Stimulated activated CD8-positive, alpha-beta memory T cell treated with anti-CD3 and anti-CD28 coated beads, Interleukin-7, amount 100 ng/mL, for 24 hours (primary cell): ENCODE results near the gene ATP8B2.
"Not testable (repeated sequence)": the region's sequence is repeated elsewhere in the genome, so short reads cannot be mapped to it uniquely, and the experiment has no call there.

Experiments
- DNase-seq: peaks from one replicate; pipeline ENCODE4 v3.0.0-alpha.2; 2020; ENCODE audit warnings: low read depth

Gene ATP8B2

GRCh38 chr1:154324669-154325582 is at the start of gene ATP8B2:
TSS of gene ATP8B2 (plus strand) at chr1:154325525. CDS start at chr1:154328142, 2,617 bp downstream.
- DNase-seq: peak; percentile 61

- DNase-seq: no peak
Measured at GRCh38 chr1:154276797-154277196, 48.5 kb upstream of the ATP8B2 start.

DNA sequence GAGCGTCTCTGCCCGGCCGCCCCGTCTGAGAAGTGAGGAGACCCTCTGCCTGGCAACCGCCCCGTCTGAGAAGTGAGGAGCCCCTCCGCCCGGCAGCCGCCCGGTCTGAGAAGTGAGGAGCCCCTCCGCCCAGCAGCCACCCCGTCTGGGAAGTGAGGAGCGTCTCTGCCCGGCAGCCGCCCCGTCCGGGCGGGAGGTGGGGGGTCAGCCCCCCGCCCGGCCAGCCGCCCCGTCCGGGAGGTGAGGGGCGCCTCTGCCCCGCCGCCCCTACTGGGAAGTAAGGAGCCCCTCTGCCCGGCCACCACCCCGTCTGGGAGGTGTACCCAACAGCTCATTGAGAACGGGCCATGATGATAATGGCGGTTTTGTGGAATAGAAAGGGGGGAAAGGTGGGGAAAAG is 37.7 kb upstream of the ATP8B2 start:
- not testable (repeated sequence) for DNase-seq

DNA sequence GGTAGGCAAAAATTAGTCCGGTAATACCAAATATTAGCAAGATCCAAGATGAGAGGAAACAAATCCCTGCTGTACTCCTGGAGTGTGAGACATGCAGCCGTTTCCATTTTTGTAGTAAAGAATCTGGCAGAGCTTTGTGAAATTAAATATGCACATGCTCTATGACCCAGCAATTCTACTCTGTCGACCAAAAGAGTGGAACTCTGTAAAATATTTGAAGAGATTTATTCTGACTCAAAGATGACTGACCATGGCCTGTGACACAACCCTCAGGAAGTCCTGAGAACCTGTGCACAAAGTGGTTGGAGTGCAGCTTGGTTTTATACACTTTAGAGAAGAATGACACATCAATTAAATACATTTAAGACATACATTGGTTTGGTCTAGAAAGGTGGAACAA is 36.7 kb upstream of the ATP8B2 start:
- no peak for DNase-seq

- no peak for DNase-seq
Measured at GRCh38 chr1:154290921-154291320, 34.4 kb upstream of the ATP8B2 start.

GRCh38 chr1:154295408-154296235 is 29.7 kb upstream of the ATP8B2 start:
- no peak for DNase-seq

- DNase-seq: no peak
Measured at GRCh38 chr1:154301582-154301981, 23.7 kb upstream of the ATP8B2 start.

GRCh38 chr1:154304664-154305337 is 20.5 kb upstream of the ATP8B2 start:
- no peak for DNase-seq

GRCh38 chr1:154306151-154306550 is 19.2 kb upstream of the ATP8B2 start:
- no peak for DNase-seq

DNA sequence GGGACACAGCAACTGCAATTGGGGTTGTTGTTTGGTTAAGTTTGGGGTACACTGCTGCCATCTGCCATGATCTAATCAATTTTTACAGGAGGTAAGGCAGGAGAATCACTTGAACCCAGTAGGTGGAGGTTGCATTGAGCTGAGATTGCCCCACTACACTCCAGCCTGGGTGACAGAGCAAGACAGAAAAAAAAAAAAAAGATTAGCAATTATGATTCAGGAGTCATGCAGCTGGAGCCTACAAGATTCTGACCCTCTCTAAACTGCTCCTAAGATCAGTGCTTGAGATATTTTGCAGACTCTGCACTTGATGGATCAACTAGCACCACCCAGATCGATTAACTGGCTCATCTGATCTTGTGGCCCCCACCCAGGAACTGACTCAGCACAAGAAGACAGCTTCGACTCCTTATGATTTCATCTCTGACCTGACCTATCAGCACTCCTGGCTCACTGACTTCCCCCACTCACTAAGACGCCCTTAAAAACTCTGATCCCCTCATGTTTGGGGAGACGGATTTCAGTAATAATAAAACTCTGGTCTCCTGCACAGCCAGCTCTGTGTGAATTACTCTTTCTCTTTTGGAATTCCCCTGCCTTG is 17.6 kb upstream of the ATP8B2 start:
- DNase-seq: not testable (repeated sequence)

DNA sequence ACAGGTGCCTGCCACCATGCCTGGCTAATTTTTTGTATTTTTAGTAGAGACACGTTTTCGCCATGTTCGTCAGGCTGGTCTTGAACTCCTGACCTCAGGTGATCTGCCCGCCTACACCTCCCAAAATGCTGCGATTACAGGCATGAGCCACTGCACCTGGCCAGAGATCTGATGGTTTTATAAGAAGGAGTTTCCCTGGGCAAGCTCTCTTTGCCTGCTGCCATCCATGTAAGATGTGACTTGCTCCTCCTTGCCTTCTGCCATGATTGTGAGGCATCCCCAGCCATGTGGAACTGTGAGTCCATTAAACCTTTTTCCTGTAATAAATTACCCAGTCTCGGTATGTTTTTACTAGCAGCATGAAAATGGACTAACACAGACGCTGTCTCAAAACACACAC is 16.2 kb upstream of the ATP8B2 start:
- not testable (repeated sequence) for DNase-seq

DNA sequence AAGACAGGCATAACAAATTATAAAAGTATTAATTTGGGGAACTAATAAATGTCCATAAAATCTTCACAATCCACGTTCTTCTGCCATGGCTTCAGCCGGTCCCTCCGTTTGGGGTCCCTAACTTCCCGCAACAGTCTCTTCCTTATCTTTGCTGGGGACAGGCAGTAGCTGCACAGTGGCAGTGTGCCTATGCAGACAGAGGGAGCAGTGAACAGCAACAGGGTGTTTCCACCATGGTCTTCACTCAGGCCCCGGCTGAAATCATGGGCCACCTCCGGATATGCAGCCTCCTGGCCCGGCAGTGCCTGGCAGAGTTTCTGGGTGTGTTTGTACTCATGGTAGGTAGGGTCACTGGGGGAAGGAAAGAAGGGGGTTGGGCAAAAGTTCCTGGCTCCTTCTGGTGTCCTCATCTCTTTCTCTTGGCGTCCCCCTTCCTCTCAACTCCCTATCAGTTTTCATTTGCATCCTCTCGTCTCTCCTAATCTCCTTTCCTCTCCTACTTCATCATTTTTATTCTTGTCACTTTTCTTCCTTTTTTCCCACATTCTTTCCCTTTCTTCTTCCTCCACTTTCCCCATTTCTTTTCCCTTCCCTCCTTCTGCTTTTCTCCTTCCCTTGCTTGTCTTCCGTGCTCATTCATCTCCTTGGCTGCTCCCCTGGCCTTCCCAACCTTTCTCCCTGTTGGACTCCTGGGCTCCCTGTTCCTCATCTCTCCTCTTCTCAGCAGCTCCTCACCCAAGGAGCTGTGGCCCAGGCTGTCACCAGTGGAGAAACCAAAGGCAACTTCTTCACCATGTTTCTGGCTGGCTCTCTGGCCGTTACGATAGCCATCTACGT is 12.9 kb upstream of the ATP8B2 start:
- not testable (repeated sequence) for DNase-seq

DNA sequence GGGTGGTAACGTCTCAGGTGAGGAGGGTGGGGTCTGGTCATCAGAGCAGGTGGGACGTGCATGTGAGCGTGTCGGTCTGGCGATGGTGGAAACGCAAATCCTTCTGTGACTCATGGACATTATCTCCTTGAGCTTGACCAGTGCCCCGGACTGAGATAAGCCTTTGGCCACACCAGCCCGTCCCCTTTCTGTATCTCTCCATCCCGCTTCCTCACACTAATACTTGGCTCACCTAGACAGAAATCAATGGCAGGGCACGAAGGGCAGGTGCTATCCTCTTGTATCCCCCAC is 12.3 kb upstream of the ATP8B2 start:
- no peak for DNase-seq

GRCh38 chr1:154314226-154314625 is 11.1 kb upstream of the ATP8B2 start:
- DNase-seq: not testable (repeated sequence)

DNA sequence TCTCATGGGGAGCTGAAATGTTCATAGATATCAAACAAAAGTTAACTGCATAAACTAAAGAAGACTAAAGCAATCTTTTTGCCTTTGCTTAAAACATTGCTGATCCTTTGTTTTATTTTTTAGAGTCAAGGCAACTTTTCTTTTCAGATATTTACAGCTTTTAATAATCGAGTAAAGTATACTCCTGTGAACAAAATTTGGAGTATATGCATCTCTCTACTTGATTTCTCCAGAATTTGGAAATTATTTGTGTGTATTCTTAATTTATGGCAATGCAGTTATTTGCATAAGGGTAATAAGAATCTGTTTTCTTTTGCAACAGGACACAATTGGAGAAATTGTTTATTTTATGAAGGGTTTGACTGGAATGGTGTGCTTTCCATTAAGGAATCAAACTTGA is 8.6 kb upstream of the ATP8B2 start:
- DNase-seq: no peak

DNA sequence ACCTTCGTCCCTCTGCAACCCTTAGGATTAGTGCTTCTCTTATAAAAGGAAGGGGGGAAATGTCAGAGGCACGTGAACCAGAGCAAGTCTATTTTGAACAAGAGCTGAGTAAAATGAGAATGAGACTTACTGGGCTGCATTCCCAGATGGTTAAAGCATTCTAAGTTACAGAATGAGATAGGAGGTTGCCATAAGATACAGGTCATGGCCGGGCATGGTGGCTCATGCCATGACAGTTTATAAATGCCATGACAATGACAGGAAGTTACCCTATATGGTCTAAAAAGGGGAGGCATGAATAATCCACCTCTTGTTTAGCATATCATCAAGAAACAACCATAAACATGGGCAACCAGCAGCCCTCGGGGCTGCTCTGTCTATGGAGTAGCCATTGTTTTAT is 6.9 kb upstream of the ATP8B2 start:
- no peak for DNase-seq

GRCh38 chr1:154320882-154321608 is 4.3 kb upstream of the ATP8B2 start, which contains the start of gene AQP10:
TSS of gene AQP10 (plus strand) at chr1:154321093. CDS start at chr1:154321156, 63 bp downstream.
- no peak for DNase-seq

DNA sequence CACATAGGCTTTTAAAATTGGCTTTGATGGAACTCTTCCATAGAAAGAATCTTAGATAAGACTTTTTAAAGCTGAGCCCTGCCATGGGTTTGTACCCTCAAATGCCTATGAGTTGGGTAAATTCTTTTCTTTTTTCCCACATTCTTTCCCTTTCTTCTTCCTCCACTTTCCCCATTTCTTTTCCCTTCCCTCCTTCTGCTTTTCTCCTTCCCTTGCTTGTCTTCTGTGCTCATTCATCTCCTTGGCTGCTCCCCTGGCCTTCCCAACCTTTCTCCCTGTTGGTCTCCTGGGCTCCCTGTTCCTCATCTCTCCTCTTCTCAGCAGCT is 3.8 kb upstream of the ATP8B2 start:
- not testable (repeated sequence) for DNase-seq

GRCh38 chr1:154323493-154323892 is 1.8 kb upstream of the ATP8B2 start:
- no peak for DNase-seq

DNA sequence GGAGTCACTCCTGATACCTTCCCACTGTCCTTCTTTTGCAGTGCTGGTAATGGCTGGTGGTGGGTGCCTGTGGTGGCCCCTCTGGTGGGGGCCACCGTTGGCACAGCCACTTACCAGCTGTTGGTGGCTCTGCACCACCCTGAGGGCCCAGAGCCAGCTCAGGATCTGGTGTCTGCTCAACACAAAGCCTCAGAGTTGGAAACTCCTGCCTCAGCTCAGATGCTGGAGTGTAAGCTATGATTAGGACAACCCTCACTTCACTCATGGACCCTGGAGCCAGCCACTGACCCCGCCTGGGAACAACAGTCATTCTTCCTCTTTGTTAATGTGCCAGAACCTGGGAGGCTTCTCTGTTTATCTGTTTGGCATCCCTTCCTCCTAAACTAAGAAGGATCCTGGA is 1.1 kb upstream of the ATP8B2 start:
- DNase-seq: no peak
